ENCODE results near the gene KRT86. TPM values are rescaled to one million over a fixed set of nuclear protein-coding genes. Genes with fewer than 3 reads are reported as not detected.
"Not testable (repeated sequence)": the region's sequence is repeated elsewhere in the genome, so short reads cannot be mapped to it uniquely, and the experiment has no call there.

KRT86 gene
- total RNA-seq, 2 experiments from 2014 or later: not detected

- H3K4me1 ChIP-seq (ENCODE audit: insufficient read depth, low read length): peaks cover 9% of the 10 kb centered on the region
- H3K4me3 ChIP-seq (ENCODE audit: low read length): no peak overlapping the region
- POLR2A ChIA-PET: no interaction called here
- Mint-ChIP-seq H3K4me1 (ENCODE audit: low read depth) (peaks cover 12% of the 10 kb centered on the region), H3K9me3 (no peaks in the 10 kb centered on the region), H3K4me3 (no peak overlapping the region), H3K36me3 (ENCODE audit: low read depth) (no peaks in the 10 kb centered on the region), H3K27me3 (peaks cover 75% of the 10 kb centered on the region), H3K27ac (no peak overlapping the region)
- peaks cover 0 to 4% of the 10 kb centered on the region in 2 experiments for H3K9me3 ChIP-seq (ENCODE audit: control insufficient read depth in 1 of 2, insufficient read depth in 1 of 2, low read length in 2 of 2)
- H3K27me3 ChIP-seq (ENCODE audit: control insufficient read depth in 1 of 2, insufficient read depth in 2 of 2, low read length in 2 of 2): peaks cover 18 to 43% of the 10 kb centered on the region in 2 experiments
- DNase-seq (no peak), ATAC-seq (ENCODE audit: poor library complexity) (no peak)
- intact Hi-C loops (cut with DNase I, micrococcal nuclease): no loop called here
- no peak overlapping the region for H3K27ac ChIP-seq (ENCODE audit: low read depth in 1 of 2, low read length in 2 of 2)
- CTCF ChIA-PET: interaction anchor here (1.1 kb wide), 1 partner anchor 23 kb away, joined by 3 read pairs; no protein-coding TSS in a partner anchor
- TF ChIP-seq CTCF (IDR thresholded peaks at IDR 0.05): no peak
- H3K36me3 ChIP-seq (ENCODE audit: insufficient read depth, low read length): no peaks in the 10 kb centered on the region
These were observed 18.4 kb upstream of the KRT86 start for GRCh38 chr12:52255926-52256583.

- Histone ChIP-seq H3K27ac (ENCODE audit: low read depth in 1 of 2, low read length in 2 of 2) (no peak overlapping the region), H3K4me1 (ENCODE audit: insufficient read depth, low read length) (peaks cover 6% of the 10 kb centered on the region), H3K27me3 (ENCODE audit: control insufficient read depth in 1 of 2, insufficient read depth in 2 of 2, low read length in 2 of 2) (peaks cover 23 to 48% of the 10 kb centered on the region in 2 experiments), H3K4me3 (ENCODE audit: low read length) (no peak overlapping the region), H3K9me3 (ENCODE audit: control insufficient read depth in 1 of 2, insufficient read depth in 1 of 2, low read length in 2 of 2) (peaks cover 0 to 4% of the 10 kb centered on the region in 2 experiments), H3K36me3 (ENCODE audit: insufficient read depth, low read length) (no peaks in the 10 kb centered on the region)
- CTCF ChIA-PET: interaction anchor here (1.1 kb wide), 1 partner anchor 23 kb away, joined by 3 read pairs; no protein-coding TSS in a partner anchor
- DNase-seq (no peak), ATAC-seq (ENCODE audit: poor library complexity) (no peak)
- peaks cover 12% of the 10 kb centered on the region for H3K4me1 Mint-ChIP-seq (ENCODE audit: low read depth)
- no peaks in the 10 kb centered on the region for H3K36me3 Mint-ChIP-seq (ENCODE audit: low read depth)
- H3K9me3 Mint-ChIP-seq: no peaks in the 10 kb centered on the region
- no peak for TF ChIP-seq CTCF (IDR thresholded peaks at IDR 0.05)
- POLR2A ChIA-PET: no interaction called here
- H3K27ac Mint-ChIP-seq: no peak overlapping the region
- H3K27me3 Mint-ChIP-seq: peaks cover 77% of the 10 kb centered on the region
- no peak overlapping the region for H3K4me3 Mint-ChIP-seq
- intact Hi-C loops (cut with DNase I, micrococcal nuclease): no loop called here
These were observed 17.9 kb upstream of the KRT86 start for GRCh38 chr12:52256584-52256935.

- H3K9me3 ChIP-seq (ENCODE audit: control insufficient read depth in 1 of 2, insufficient read depth in 1 of 2, low read length in 2 of 2): peaks cover 0 to 4% of the 10 kb centered on the region in 2 experiments
- H3K4me1 Mint-ChIP-seq (ENCODE audit: low read depth): peaks cover 12% of the 10 kb centered on the region
- no peaks in the 10 kb centered on the region for H3K36me3 ChIP-seq (ENCODE audit: insufficient read depth, low read length)
- H3K9me3 Mint-ChIP-seq: no peaks in the 10 kb centered on the region
- H3K27me3 ChIP-seq (ENCODE audit: control insufficient read depth in 1 of 2, insufficient read depth in 2 of 2, low read length in 2 of 2): peaks cover 26 to 49% of the 10 kb centered on the region in 2 experiments
- ChIA-PET CTCF (interaction anchor here (1.1 kb wide), 1 partner anchor 22 kb away, joined by 3 read pairs; no protein-coding TSS in a partner anchor), POLR2A (no interaction called here)
- H3K27ac ChIP-seq (ENCODE audit: low read depth in 1 of 2, low read length in 2 of 2): no peak overlapping the region
- intact Hi-C loops (cut with DNase I, micrococcal nuclease): no loop called here
- H3K36me3 Mint-ChIP-seq (ENCODE audit: low read depth): no peaks in the 10 kb centered on the region
- H3K4me1 ChIP-seq (ENCODE audit: insufficient read depth, low read length): peaks cover 4% of the 10 kb centered on the region
- H3K27me3 Mint-ChIP-seq: peaks cover 83% of the 10 kb centered on the region
- ATAC-seq (ENCODE audit: poor library complexity): no peak
- no peak overlapping the region for H3K27ac Mint-ChIP-seq
- TF ChIP-seq CTCF (IDR thresholded peaks at IDR 0.05): no peak
- H3K4me3 Mint-ChIP-seq: no peak overlapping the region
- no peak overlapping the region for H3K4me3 ChIP-seq (ENCODE audit: low read length)
- no peak for DNase-seq
These were observed 17.3 kb upstream of the KRT86 start for GRCh38 chr12:52257074-52257551.

- ATAC-seq (ENCODE audit: poor library complexity); H3K4me3 Mint-ChIP-seq; H3K4me3 ChIP-seq (ENCODE audit: low read length); H3K4me1 ChIP-seq (ENCODE audit: insufficient read depth, low read length); H3K27ac ChIP-seq (ENCODE audit: low read depth in 1 of 2, low read length in 2 of 2); H3K36me3 Mint-ChIP-seq (ENCODE audit: low read depth); H3K27ac Mint-ChIP-seq; intact Hi-C loops (cut with DNase I, micrococcal nuclease); H3K9me3 ChIP-seq (ENCODE audit: control insufficient read depth in 1 of 2, insufficient read depth in 1 of 2, low read length in 2 of 2); CTCF ChIA-PET; DNase-seq; H3K36me3 ChIP-seq (ENCODE audit: insufficient read depth, low read length); POLR2A ChIA-PET; H3K9me3 Mint-ChIP-seq: not testable (repeated sequence)
- Mint-ChIP-seq H3K4me1 (ENCODE audit: low read depth) (peaks cover 12% of the 10 kb centered on the region), H3K27me3 (peaks cover 91% of the 10 kb centered on the region)
- peaks cover 30 to 49% of the 10 kb centered on the region in 2 experiments for H3K27me3 ChIP-seq (ENCODE audit: control insufficient read depth in 1 of 2, insufficient read depth in 2 of 2, low read length in 2 of 2)
These were observed 16.5 kb upstream of the KRT86 start for GRCh38 chr12:52257922-52258321.
